Measurements from ENCODE around the gene CDH23.

CDH23 gene

DNA sequence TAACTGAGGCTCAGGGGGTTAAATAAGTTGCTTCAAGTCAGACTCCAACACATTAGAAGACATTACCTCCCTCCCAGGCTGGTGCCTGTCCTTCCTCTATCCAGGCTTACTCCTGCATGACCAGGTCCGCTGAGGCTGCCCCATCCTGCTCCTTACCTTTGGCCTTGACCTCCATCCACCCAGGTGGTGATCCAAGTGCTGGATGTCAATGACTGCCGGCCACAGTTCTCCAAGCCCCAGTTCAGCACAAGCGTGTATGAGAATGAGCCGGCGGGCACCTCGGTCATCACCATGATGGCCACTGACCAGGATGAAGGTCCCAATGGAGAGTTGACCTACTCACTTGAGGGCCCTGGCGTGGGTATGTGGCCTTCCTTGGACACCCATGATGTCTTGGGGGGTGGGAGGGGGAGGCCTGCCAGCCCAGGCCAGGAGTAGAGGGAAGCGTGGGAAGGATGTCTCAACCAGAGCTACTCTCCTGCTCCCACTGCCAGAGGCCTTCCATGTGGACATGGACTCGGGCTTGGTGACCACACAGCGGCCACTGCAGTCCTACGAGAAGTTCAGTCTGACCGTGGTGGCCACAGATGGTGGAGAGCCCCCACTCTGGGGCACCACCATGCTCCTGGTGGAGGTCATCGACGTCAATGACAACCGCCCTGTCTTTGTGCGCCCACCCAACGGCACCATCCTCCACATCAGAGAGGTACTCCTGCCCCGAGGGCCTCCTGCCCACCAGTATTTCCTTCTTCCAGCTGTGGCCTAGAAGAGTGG, 406.2 kb downstream of the CDH23 start:
- no peak for DNase-seq (ENCODE audit: low read depth in 3 of 3, low spot score in 1 of 3)

DNA sequence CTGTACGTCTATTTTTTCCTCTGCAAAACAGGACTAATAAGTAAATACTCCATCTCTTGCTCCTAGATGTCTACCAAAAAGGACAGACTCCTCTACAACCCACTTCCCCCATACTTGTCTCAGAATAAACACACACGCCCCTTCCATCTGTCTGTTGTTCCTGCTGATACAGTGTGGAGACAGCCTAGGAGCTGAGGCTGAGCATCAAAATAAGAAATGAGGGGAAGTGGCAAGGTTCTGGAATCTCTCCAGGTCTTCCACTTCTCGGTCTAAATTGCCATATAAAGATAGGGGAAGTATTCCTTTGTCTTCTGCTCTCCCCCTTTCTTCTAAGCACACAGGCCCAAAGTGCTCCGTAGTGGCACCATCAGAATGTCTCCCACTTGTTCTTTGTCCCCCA, 407.4 kb downstream of the CDH23 start:
- no peak for DNase-seq (ENCODE audit: low read depth in 3 of 3, low spot score in 1 of 3)

- DNase-seq (ENCODE audit: low read depth in 3 of 3, low spot score in 1 of 3), result no peak
These were observed 409.3 kb downstream of the CDH23 start for GRCh38 chr10:71805776-71806703.

- DNase-seq (ENCODE audit: low read depth in 3 of 3, low spot score in 1 of 3), result no peak
These were observed 410.2 kb downstream of the CDH23 start for GRCh38 chr10:71806704-71807556.

- no peak for DNase-seq (ENCODE audit: low read depth in 3 of 3, low spot score in 1 of 3)
These were observed 411.1 kb downstream of the CDH23 start for GRCh38 chr10:71807557-71808510.

DNA sequence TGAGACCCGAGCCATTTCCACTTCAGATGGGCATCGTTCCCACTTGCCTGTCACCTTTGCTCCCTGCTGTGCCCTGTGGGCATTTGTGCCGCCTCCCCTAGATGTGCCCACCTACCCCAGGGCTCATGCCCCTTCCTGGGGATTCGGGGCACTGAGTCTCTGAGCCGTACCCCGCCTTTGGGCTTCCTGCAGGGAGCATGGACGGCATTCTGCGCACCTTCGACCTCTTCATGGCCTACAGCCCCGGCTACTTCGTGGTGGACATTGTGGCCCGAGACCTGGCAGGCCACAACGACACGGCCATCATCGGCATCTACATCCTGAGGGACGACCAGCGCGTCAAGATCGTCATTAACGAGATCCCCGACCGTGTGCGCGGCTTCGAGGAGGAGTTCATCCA, 412.9 kb downstream of the CDH23 start:
- no peak for DNase-seq (ENCODE audit: low read depth in 3 of 3, low spot score in 1 of 3)

DNA sequence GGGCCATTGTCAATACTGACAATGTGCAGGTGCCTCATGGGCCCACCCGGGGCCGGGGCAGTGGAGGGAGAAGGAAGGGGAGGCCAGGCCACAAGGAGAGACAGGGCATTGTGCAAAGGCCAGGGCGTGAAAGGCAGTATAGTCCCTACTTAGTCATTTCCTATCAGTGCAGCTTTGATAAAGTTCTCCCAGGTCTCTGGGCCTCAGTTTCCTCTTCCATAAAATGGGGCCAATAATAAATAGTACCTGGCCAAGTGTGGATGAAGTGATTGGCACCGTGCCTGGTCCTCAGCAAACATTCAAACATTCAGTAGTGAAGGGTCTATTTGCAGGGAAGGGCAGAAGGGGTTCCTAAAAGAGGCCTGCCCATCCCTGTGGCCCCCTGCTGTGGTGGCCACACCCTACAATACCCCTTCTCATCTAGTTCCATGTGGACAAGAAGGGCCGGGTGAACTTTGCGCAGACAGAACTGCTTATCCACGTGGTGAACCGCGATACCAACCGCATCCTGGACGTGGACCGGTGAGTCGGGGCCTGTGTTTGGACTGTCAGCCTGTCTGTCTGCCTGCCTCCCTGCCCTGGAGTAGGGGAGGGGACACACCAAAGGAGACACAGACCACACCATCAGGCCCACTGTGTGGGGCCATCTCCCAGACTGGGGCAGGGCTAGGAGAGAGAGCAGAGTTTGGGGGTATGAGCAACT, 413.5 kb downstream of the CDH23 start:
- no peak for DNase-seq (ENCODE audit: low read depth in 3 of 3, low spot score in 1 of 3)

DNA sequence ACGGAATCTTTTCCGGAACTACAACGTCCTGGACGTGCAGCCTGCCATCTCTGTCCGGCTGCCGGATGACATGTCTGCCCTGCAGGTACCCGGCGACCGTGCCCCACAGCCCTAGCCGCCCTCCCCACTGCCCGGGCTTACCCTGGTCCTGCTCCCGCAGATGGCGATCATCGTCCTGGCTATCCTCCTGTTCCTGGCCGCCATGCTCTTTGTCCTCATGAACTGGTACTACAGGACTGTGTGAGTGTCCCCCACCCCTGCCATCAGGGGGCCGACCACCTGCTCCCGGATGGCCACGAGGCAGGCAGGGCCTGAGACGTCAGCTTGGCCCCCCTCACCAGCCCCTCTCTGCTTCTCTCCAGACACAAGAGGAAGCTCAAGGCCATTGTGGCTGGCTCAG, 414.6 kb downstream of the CDH23 start:
- no peak for DNase-seq (ENCODE audit: low read depth in 3 of 3, low spot score in 1 of 3)

- DNase-seq (ENCODE audit: low read depth in 3 of 3, low spot score in 1 of 3), result peak; percentile 36 to 85 (median 68)
These were observed 415.5 kb downstream of the CDH23 start for GRCh38 chr10:71812016-71812912.

- DNase-seq (ENCODE audit: low read depth in 3 of 3, low spot score in 1 of 3), result no peak
These were observed 416.3 kb downstream of the CDH23 start for GRCh38 chr10:71812913-71813590.

- no peak for DNase-seq (ENCODE audit: low read depth in 3 of 3, low spot score in 1 of 3)
These were observed 418.2 kb downstream of the CDH23 start for GRCh38 chr10:71814922-71815411.

GRCh38 chr10:71815515-71816130, 418.9 kb downstream of the CDH23 start:
- no peak for DNase-seq (ENCODE audit: low read depth in 3 of 3, low spot score in 1 of 3)

- no peak for DNase-seq (ENCODE audit: low read depth in 3 of 3, low spot score in 1 of 3)
These were observed 419.7 kb downstream of the CDH23 start for GRCh38 chr10:71816421-71816851.

DNA sequence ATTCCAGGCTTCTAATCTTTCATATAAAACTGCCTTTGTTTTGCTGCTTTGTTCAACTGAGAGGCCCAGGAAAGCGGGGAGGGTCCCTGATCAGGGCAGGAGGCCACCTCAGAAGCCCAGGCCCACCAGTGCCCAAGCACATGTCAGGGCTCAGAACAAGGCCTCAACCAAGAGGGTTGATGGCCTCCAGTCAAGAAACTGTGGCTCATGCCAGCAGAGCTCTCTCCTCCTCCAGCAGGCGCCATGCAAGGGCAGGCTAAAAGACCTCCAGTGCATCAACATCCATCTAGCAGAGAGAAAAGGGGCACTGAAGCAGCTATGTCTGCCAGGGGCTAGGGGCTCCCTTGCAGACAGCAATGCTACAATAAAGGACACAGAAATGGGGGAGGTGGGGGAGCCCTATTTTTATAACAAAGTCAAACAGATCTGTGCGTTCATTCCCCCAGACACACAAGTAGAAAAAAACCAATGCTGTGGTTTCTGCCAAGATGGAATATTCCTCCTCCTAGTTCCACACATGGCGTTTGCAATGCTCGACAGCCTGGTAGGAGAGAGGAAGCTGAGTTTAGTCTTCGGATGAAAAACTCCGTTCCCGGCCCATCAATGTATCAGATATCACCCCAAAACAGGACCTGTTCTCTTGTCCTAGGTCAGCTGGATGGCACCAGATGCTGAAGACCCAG, 420.4 kb downstream of the CDH23 start:
- DNase-seq (ENCODE audit: low read depth in 3 of 3, low spot score in 1 of 3), result no peak

GRCh38 chr10:71817831-71818655, 421.3 kb downstream of the CDH23 start:
- no peak for DNase-seq (ENCODE audit: low read depth in 3 of 3, low spot score in 1 of 3)

Data from stimulated activated CD4-positive, alpha-beta T cell treated with anti-CD3 and anti-CD28 coated beads, TNF-alpha, amount 100 ng/mL, for 1 hour (primary cell).